ENCODE data around the gene RANBP17.
"Not testable (repeated sequence)": the region's sequence is repeated elsewhere in the genome, so short reads cannot be mapped to it uniquely, and the experiment has no call there.

The RANBP17 gene

DNA sequence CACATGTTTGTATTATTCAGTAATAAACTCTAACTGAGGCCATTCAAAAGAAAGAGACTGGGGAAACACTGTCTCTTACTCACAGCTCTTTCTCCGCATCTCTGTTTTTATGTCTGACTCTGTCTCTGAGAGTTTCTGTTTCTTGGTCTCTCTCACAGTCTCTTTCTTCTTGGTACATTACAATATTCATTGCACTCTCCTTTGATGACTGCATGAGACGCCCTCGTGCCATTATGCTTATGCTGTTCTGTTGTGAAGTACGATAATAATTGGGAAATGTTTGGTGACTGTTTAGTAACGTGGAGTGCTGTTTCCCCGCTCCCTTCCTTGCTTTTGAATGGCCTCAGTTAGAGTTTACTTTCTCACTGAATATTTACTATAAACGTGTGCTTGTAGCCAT, 421.9 kb downstream of the RANBP17 start:
- Histone ChIP-seq H2AFZ (ENCODE audit: low read length, unreplicated experiment) (no peak overlapping the region), H3K27ac (ENCODE audit: low read depth, low read length) (no peak overlapping the region), H3K27me3 (ENCODE audit: insufficient read depth, low read length) (no peaks in the 10 kb centered on the region), H3K4me3 (ENCODE audit: low read depth, low read length) (no peak overlapping the region), H3K79me2 (ENCODE audit: control insufficient read depth, insufficient read depth, low read length, unreplicated experiment) (no peaks in the 10 kb centered on the region), H3K36me3 (ENCODE audit: insufficient read depth, low read length) (no peaks in the 10 kb centered on the region), H3K4me1 (ENCODE audit: control insufficient read depth, insufficient read depth, low read length, unreplicated experiment) (no peaks in the 10 kb centered on the region)

GRCh38 chr5:171285465-171285864, 423.6 kb downstream of the RANBP17 start:
- Histone ChIP-seq H3K36me3 (ENCODE audit: insufficient read depth, low read length) (no peaks in the 10 kb centered on the region), H3K27me3 (ENCODE audit: insufficient read depth, low read length) (no peaks in the 10 kb centered on the region)

GRCh38 chr5:171288066-171288465, 426.2 kb downstream of the RANBP17 start:
- Histone ChIP-seq H2AFZ (ENCODE audit: low read length, unreplicated experiment) (no peak overlapping the region), H3K27me3 (ENCODE audit: insufficient read depth, low read length) (no peaks in the 10 kb centered on the region), H3K27ac (ENCODE audit: low read depth, low read length) (no peak overlapping the region), H3K4me1 (ENCODE audit: control insufficient read depth, insufficient read depth, low read length, unreplicated experiment) (no peaks in the 10 kb centered on the region), H3K4me3 (ENCODE audit: low read depth, low read length) (no peak overlapping the region), H3K79me2 (ENCODE audit: control insufficient read depth, insufficient read depth, low read length, unreplicated experiment) (no peaks in the 10 kb centered on the region), H3K36me3 (ENCODE audit: insufficient read depth, low read length) (no peaks in the 10 kb centered on the region)

More at GRCh38 chr5:171285465-171285864, 423.6 kb downstream of the RANBP17 start:
- H3K27ac ChIP-seq (ENCODE audit: low read depth, low read length): no peak overlapping the region
- H3K4me1 ChIP-seq (ENCODE audit: control insufficient read depth, insufficient read depth, low read length, unreplicated experiment): no peaks in the 10 kb centered on the region
- H3K4me3 ChIP-seq (ENCODE audit: low read depth, low read length): no peak overlapping the region
- no peaks in the 10 kb centered on the region for H3K79me2 ChIP-seq (ENCODE audit: control insufficient read depth, insufficient read depth, low read length, unreplicated experiment)
- no peak overlapping the region for H2AFZ ChIP-seq (ENCODE audit: low read length, unreplicated experiment)

GRCh38 chr5:171291371-171291770, 429.6 kb downstream of the RANBP17 start:
- Histone ChIP-seq H3K36me3 (ENCODE audit: insufficient read depth, low read length) (no peaks in the 10 kb centered on the region), H3K79me2 (ENCODE audit: control insufficient read depth, insufficient read depth, low read length, unreplicated experiment) (no peaks in the 10 kb centered on the region), H3K27ac (ENCODE audit: low read depth, low read length) (no peak overlapping the region), H2AFZ (ENCODE audit: low read length, unreplicated experiment) (no peak overlapping the region), H3K4me3 (ENCODE audit: low read depth, low read length) (no peak overlapping the region), H3K27me3 (ENCODE audit: insufficient read depth, low read length) (no peaks in the 10 kb centered on the region), H3K4me1 (ENCODE audit: control insufficient read depth, insufficient read depth, low read length, unreplicated experiment) (peaks cover 11% of the 10 kb centered on the region)

DNA sequence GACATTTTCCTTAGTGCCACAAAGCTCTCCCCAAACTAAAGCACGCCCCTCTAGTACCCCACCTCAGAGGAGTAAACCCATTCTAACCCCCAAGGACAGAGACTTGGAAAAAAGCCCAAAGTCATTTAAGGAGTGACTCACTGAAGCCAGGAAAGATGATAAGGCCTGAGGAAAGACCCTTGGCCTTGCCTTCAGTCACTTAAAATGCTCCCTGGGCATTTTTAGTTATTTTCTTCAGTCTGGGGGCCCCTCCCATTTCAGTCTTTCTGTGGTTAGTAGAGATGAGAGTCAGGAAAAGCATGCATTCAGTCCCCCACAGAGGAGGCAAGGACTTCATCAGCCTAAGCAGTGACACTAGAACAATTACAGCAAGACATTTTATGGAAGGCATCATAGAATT, 433.5 kb downstream of the RANBP17 start:
- peaks cover 11% of the 10 kb centered on the region for H3K4me1 ChIP-seq (ENCODE audit: control insufficient read depth, insufficient read depth, low read length, unreplicated experiment)
- no peak overlapping the region for H2AFZ ChIP-seq (ENCODE audit: low read length, unreplicated experiment)
- no peaks in the 10 kb centered on the region for H3K36me3 ChIP-seq (ENCODE audit: insufficient read depth, low read length)
- no peak overlapping the region for H3K27ac ChIP-seq (ENCODE audit: low read depth, low read length)
- no peak overlapping the region for H3K4me3 ChIP-seq (ENCODE audit: low read depth, low read length)
- H3K27me3 ChIP-seq (ENCODE audit: insufficient read depth, low read length): no peaks in the 10 kb centered on the region
- no peaks in the 10 kb centered on the region for H3K79me2 ChIP-seq (ENCODE audit: control insufficient read depth, insufficient read depth, low read length, unreplicated experiment)

GRCh38 chr5:171295801-171296200, 434.0 kb downstream of the RANBP17 start:
- no peak overlapping the region for H3K4me3 ChIP-seq (ENCODE audit: low read depth, low read length)
- no peaks in the 10 kb centered on the region for H3K79me2 ChIP-seq (ENCODE audit: control insufficient read depth, insufficient read depth, low read length, unreplicated experiment)
- no peaks in the 10 kb centered on the region for H3K27me3 ChIP-seq (ENCODE audit: insufficient read depth, low read length)
- H3K36me3 ChIP-seq (ENCODE audit: insufficient read depth, low read length): no peaks in the 10 kb centered on the region
- H3K27ac ChIP-seq (ENCODE audit: low read depth, low read length): no peak overlapping the region
- H3K4me1 ChIP-seq (ENCODE audit: control insufficient read depth, insufficient read depth, low read length, unreplicated experiment): peaks cover 11% of the 10 kb centered on the region
- H2AFZ ChIP-seq (ENCODE audit: low read length, unreplicated experiment): no peak overlapping the region

DNA sequence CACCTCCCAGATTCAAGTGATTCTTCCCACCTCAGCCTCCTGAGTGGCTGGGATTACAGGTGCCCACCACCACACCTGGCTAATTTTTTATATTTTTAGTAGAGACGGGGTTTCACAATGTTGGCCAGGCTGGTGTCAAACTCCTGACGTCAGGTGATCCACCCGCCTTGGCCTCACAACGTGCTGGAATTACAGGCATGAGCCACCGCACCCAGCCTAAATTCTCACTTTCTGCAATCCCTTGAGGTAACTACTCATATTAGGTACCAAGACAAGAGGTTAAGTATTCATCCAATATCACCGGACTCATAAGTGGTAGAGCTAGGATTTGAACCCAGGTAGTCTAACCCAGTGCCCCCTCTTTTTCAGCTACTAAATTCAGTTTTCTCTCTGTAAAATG, 436.1 kb downstream of the RANBP17 start:
- peaks cover 11% of the 10 kb centered on the region for H3K4me1 ChIP-seq (ENCODE audit: control insufficient read depth, insufficient read depth, low read length, unreplicated experiment)
- not testable (repeated sequence) for H3K27me3 ChIP-seq (ENCODE audit: insufficient read depth, low read length); H3K27ac ChIP-seq (ENCODE audit: low read depth, low read length); H3K79me2 ChIP-seq (ENCODE audit: control insufficient read depth, insufficient read depth, low read length, unreplicated experiment); H3K4me3 ChIP-seq (ENCODE audit: low read depth, low read length); H3K36me3 ChIP-seq (ENCODE audit: insufficient read depth, low read length); H2AFZ ChIP-seq (ENCODE audit: low read length, unreplicated experiment)

DNA sequence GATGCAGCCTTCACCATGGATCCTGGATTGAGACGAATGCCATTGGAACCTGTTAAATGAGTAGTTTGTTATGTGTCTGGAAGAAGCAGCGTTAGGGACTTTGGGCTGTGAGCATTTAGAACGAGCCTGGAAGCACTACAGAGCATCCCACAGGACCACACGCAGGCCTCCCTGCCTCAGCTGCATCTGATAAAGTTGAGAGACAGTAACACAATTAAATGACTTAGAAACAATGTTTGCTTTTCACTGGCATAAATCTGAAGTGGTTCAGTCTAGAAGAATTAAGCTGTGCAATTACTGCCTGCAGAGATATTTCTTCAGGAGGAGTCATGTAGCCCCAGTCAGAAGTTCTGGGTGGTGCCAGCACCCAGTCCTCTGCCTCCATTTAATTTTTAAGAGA, 437.4 kb downstream of the RANBP17 start:
- H3K4me1 ChIP-seq (ENCODE audit: control insufficient read depth, insufficient read depth, low read length, unreplicated experiment): peaks cover 11% of the 10 kb centered on the region
- H3K79me2 ChIP-seq (ENCODE audit: control insufficient read depth, insufficient read depth, low read length, unreplicated experiment): no peaks in the 10 kb centered on the region
- H3K27me3 ChIP-seq (ENCODE audit: insufficient read depth, low read length): peaks cover 3% of the 10 kb centered on the region; the same call in 1 of the 2 replicates
- H3K4me3 ChIP-seq (ENCODE audit: low read depth, low read length): no peak overlapping the region
- H3K27ac ChIP-seq (ENCODE audit: low read depth, low read length): no peak overlapping the region
- H2AFZ ChIP-seq (ENCODE audit: low read length, unreplicated experiment): no peak overlapping the region
- no peaks in the 10 kb centered on the region for H3K36me3 ChIP-seq (ENCODE audit: insufficient read depth, low read length)

DNA sequence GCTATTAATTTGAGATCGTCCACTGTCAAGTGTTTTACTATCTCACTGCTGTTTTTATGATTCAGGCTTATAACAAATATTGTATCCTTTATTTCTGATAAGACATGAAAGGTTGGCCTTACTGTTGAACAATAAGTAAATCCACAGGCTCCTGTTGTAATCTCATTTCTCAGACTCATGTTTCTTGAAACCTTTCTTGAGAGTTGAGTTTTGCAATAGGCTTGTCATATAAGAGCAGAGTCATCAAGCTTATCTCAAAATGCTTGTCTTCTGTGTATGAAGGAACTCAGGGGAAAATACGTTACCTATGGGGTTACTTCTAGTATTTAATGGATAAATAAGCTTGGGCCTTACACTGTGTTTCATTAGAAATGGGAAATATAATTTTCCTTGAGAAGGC, 438.0 kb downstream of the RANBP17 start:
- no peak overlapping the region for H3K27ac ChIP-seq (ENCODE audit: low read depth, low read length)
- peaks cover 11% of the 10 kb centered on the region for H3K4me1 ChIP-seq (ENCODE audit: control insufficient read depth, insufficient read depth, low read length, unreplicated experiment)
- H3K36me3 ChIP-seq (ENCODE audit: insufficient read depth, low read length): no peaks in the 10 kb centered on the region
- peaks cover 8% of the 10 kb centered on the region for H3K27me3 ChIP-seq (ENCODE audit: insufficient read depth, low read length)
- H3K4me3 ChIP-seq (ENCODE audit: low read depth, low read length): no peak overlapping the region
- H3K79me2 ChIP-seq (ENCODE audit: control insufficient read depth, insufficient read depth, low read length, unreplicated experiment): no peaks in the 10 kb centered on the region
- H2AFZ ChIP-seq (ENCODE audit: low read length, unreplicated experiment): no peak overlapping the region

DNA sequence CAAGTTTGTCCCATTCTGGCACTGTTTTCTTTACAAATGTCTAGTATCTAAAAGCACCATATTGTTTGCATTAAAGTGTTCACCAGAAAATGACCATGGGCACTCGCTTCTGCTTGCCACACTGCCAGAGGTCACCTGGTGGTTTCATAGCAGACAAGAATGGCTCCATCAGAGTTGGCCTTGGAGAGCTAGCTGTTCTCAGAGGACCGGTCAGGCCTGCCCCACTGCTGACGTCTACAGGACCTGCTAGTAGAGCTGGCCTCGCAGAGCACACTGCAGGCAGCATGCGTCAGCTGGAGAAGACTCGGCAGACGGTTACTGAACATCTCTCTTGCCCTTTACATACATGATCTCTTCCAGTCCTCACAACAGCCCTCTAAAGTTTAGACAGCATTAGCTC, 438.5 kb downstream of the RANBP17 start:
- peaks cover 8% of the 10 kb centered on the region for H3K4me1 ChIP-seq (ENCODE audit: control insufficient read depth, insufficient read depth, low read length, unreplicated experiment)
- no peaks in the 10 kb centered on the region for H3K79me2 ChIP-seq (ENCODE audit: control insufficient read depth, insufficient read depth, low read length, unreplicated experiment)
- H3K36me3 ChIP-seq (ENCODE audit: insufficient read depth, low read length): no peaks in the 10 kb centered on the region
- H3K27me3 ChIP-seq (ENCODE audit: insufficient read depth, low read length): peaks cover 13% of the 10 kb centered on the region
- no peak overlapping the region for H2AFZ ChIP-seq (ENCODE audit: low read length, unreplicated experiment)
- H3K27ac ChIP-seq (ENCODE audit: low read depth, low read length): no peak overlapping the region
- H3K4me3 ChIP-seq (ENCODE audit: low read depth, low read length): no peak overlapping the region

DNA sequence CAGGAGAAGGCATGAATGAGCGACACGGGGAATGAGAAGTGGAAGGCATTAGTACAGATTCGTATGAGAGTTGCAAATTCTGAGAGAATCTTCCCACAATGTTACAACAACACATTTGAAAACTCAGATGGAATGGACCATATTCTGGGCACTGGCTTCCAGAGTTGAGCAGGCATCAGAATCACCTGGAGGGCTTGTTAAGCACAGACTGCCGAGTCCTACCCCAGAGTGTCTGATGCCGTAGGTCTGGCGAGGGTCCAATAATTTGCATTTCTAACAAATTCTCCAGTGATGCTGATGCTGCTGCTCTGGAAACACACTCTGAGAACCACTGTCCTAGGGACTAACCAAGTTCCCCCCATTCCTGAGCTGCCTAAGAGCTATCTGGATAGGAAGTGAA, 444.3 kb downstream of the RANBP17 start:
- peaks cover 71% of the 10 kb centered on the region for H3K27me3 ChIP-seq (ENCODE audit: insufficient read depth, low read length)
- H3K79me2 ChIP-seq (ENCODE audit: control insufficient read depth, insufficient read depth, low read length, unreplicated experiment): no peaks in the 10 kb centered on the region
- no peak overlapping the region for H2AFZ ChIP-seq (ENCODE audit: low read length, unreplicated experiment)
- no peaks in the 10 kb centered on the region for H3K36me3 ChIP-seq (ENCODE audit: insufficient read depth, low read length)
- no peak overlapping the region for H3K4me3 ChIP-seq (ENCODE audit: low read depth, low read length)
- H3K4me1 ChIP-seq (ENCODE audit: control insufficient read depth, insufficient read depth, low read length, unreplicated experiment): no peaks in the 10 kb centered on the region
- H3K27ac ChIP-seq (ENCODE audit: low read depth, low read length): no peak overlapping the region

All from ACC112 (cell line).